ENCODE data around the gene HBP1. TPM values are rescaled to one million over a fixed set of nuclear protein-coding genes. Genes with fewer than 3 reads are reported as not detected.

HBP1 gene
- total RNA-seq, 1 experiment from 2014 or later: 31.0 TPM

GRCh38 chr7:107203607-107204006 lies 34.8 kb downstream of the HBP1 start (continued):
- TF ChIP-seq ZNF121 (CRISPR knock-in tag; IDR thresholded peaks at IDR 0.05) (no peak), TCF7 (CRISPR knock-in tag; IDR thresholded peaks at IDR 0.05; ENCODE audit: low read depth) (no peak), AFF4 (CRISPR knock-in tag; IDR thresholded peaks at IDR 0.05; ENCODE audit: borderline replicate concordance) (no peak), ZNF232 (CRISPR knock-in tag; IDR thresholded peaks at IDR 0.05) (no peak), SMAD4 (CRISPR knock-in tag; IDR thresholded peaks at IDR 0.05) (no peak), IRF2 (CRISPR knock-in tag; IDR thresholded peaks at IDR 0.05; ENCODE audit: borderline replicate concordance, low read depth) (no peak), KAT7 (CRISPR knock-in tag; IDR thresholded peaks at IDR 0.05; ENCODE audit: borderline replicate concordance) (no peak), FOXK1 (CRISPR knock-in tag; IDR thresholded peaks at IDR 0.05) (no peak), E2F4 (CRISPR knock-in tag; IDR thresholded peaks at IDR 0.05; ENCODE audit: borderline replicate concordance, low read depth) (no peak), ZBTB21 (CRISPR knock-in tag; IDR thresholded peaks at IDR 0.05; ENCODE audit: borderline replicate concordance) (no peak), JAZF1 (CRISPR knock-in tag; IDR thresholded peaks at IDR 0.05) (no peak)

- H3K4me1 Mint-ChIP-seq: no peaks in the 10 kb centered on the region
- DNase-seq (ENCODE audit: low spot score) (no peak), ATAC-seq (no peak)
- no peak overlapping the region for H3K4me3 Mint-ChIP-seq
- ChIA-PET CTCF (no interaction called here), POLR2A (interaction anchor here (0.5 kb wide), 1 partner anchor 45 kb away, joined by 3 read pairs; no protein-coding TSS in a partner anchor)
- no peaks in the 10 kb centered on the region for H3K27me3 Mint-ChIP-seq (ENCODE audit: low read depth)
- H3K27ac Mint-ChIP-seq: no peak overlapping the region
- peaks cover 15% of the 10 kb centered on the region for H3K36me3 Mint-ChIP-seq
- H3K9me3 Mint-ChIP-seq: no peaks in the 10 kb centered on the region
- no peak for TF ChIP-seq TEAD4 (CRISPR knock-in tag; IDR thresholded peaks at IDR 0.05)
- no peak for TF ChIP-seq ZNF512 (CRISPR knock-in tag; IDR thresholded peaks at IDR 0.05; ENCODE audit: borderline replicate concordance)
- no peak for TF ChIP-seq ATF6 (CRISPR knock-in tag; IDR thresholded peaks at IDR 0.05)
- no peak for TF ChIP-seq ZNF281 (CRISPR knock-in tag; IDR thresholded peaks at IDR 0.05)
- no peak for TF ChIP-seq E2F5 (CRISPR knock-in tag; IDR thresholded peaks at IDR 0.05)
- TF ChIP-seq AFF4 (CRISPR knock-in tag; IDR thresholded peaks at IDR 0.05; ENCODE audit: borderline replicate concordance): no peak
- TF ChIP-seq ESRRA (CRISPR knock-in tag; IDR thresholded peaks at IDR 0.05; ENCODE audit: borderline replicate concordance): no peak
- no peak for TF ChIP-seq NFE2L1 (CRISPR knock-in tag; IDR thresholded peaks at IDR 0.05)
- TF ChIP-seq NFATC4 (CRISPR knock-in tag; IDR thresholded peaks at IDR 0.05): no peak
- no peak for TF ChIP-seq FOXP1 (CRISPR knock-in tag; IDR thresholded peaks at IDR 0.05; ENCODE audit: borderline replicate concordance)
These were observed 37.3 kb downstream of the HBP1 start for GRCh38 chr7:107206136-107206535.
